NCI-H345 treated with DMSO at 0.1 percent for 48 hours (cell line): ENCODE results near the gene SARS2.

Experiments used
- DNase-seq: peaks from one replicate; lab custom pipeline; 2025; ENCODE audit not compliant: unreplicated experiment; lab: John Stamatoyannopoulos, UW

Gene SARS2

DNA sequence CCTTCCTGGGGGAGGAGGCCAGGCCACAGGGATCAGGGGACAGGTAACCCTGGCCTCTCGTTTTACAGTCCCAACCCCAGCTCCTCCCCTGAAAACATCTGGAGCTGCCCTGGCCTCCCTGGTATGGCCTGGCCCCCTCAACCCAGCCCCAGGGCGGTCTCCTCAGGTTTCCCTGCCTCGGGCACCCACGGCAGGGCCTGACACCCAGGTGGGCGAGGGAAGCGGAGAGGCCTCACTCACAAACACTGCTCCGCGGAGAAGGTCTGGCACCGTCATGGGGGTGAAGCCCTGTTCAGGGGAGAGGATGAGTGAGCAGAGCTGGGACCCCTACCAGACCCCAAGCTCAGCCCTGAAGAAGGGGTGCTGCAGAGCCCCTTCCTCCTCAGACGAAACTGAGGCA lies 12.0 kb downstream of the SARS2 start:
- DNase-seq = no peak

DNA sequence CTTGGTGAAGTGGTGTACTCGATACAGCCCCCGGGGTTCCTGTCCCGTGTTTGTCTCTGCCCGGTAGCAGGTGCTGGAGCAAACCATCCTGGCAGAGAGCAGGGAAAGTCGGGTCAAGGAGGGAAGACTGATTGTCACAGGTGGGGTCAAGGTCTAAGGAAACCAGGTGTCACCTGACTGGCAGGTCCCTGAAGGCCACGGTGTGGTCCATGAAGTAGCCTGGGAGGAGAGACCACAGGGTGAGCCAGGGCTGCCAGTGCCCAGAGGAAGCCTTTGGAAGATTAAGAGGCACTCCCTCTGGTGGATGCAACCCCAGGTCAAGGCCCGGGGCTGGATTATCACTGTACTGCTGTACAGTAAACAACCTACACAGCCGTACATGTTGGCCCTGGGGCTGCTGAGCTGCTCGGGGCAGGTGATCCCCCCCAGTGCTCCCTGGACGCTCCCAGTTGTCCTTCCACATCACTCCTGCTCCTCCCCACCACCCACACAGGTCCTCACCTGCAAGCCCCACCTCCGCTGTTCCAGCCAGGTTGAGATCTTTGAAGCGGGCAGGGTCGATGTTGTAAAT lies 12.6 kb downstream of the SARS2 start:
- DNase-seq = no peak

DNA sequence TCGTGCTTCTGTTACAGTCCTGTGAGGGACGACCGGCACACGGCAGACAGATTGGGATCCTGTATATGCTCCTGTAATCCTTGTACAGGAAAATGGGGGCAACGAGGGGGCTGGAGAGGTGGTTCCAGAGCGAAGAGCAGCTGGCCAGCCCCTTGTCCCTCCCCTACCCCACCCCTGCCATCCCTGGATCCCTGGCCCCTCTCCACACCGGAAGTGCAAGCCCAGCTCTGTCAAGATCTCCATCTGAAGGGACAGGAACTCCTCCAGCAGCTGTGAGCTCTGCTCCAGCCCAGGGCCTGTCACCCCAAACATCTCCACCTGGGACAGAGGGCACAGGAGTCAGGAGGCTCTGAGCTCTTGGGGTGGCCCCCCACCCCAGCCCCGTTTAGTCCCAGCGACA lies 13.0 kb downstream of the SARS2 start:
- DNase-seq = no peak

- no peak for DNase-seq
Measured at GRCh38 chr19:38915329-38916321, 14.9 kb downstream of the SARS2 start.

DNA sequence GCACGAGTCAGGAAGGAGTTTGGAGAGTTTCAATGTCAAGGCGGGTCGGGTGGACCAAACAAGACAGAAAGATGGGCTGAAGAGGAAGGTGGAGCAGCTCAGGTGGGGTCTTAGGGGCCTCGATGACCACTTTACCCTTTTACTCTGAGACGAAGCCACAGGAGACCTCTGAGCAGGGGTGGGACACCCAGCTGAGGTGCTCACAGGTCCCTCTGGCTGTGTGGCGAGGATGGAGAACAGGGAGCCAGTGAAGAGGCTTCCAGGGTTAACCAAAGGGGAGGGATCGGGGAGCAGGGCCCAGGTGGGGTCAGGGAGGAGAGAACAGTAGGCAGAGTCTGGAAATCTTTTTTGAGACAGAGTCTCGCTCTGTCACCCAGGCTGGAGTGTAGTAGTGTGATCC lies 16.6 kb downstream of the SARS2 start:
- no peak for DNase-seq

DNA sequence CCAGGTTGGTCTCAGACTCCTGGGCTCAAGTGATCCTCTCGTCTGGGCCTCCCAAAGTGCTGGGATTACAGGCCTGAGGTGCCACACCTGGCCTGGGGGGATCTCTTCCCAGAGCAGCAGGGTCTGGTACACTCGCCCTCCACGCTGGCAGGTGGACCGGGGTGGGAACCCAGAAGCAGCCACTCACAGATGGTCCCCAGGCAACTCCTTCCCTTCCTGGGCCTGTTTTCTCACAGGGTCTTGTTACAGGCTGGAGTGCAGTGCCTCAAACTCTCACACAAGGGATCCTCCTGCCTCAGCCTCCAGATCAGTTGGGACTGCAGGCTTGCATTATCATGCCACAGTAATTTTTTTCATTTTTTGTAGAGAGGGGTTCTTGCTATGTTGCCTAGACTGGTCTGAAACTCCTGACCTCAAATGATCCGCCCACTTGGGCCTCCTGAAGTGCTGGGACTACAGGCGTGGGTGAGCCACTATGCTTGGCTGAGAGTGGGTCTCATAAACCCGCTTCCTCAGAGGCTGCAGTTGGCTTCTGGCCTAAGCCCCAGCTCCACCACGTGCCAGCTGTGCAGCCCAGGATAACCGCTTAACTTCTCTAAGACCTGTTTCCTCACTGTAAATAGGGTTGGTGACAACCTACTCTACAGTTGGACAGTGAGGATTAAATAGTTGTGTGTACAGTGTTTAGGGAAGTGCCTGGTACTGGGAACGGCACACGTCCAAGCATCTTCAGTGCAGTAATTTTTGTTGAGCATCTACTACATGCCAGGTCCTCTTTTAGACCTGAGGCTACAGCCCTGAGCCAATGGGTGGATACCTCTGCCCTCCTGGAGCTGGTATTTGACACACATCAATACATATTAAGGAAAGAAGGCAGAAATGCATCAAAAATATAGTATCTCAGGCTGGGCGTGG lies 17.7 kb downstream of the SARS2 start:
- no peak for DNase-seq

GRCh38 chr19:38911388-38912001 lies 19.1 kb downstream of the SARS2 start:
- no peak for DNase-seq

GRCh38 chr19:38910488-38910887 lies 20.1 kb downstream of the SARS2 start:
- DNase-seq = no peak

DNA sequence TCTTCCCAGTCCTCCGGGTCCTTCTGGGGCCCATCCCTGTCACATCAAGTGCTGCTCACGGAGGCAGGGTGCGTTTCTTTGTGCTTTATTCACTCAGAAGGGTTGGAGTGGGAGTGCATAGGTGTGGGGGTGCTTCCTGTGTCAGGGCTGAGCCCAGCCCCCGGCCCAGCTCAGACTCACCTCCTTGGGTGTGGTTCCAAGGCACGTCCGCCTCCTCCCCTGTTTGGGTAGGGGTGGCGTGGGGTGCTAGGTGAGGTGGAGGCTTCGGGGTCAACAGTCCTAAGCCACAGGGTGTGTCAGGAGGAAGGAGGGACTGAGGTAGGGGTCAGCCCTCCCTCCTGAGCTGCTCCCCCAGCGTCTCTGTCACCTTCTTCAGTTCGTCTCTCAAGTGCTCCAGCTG lies 21.7 kb downstream of the SARS2 start:
- no peak for DNase-seq

GRCh38 chr19:38907670-38908069 lies 22.9 kb downstream of the SARS2 start:
- no peak for DNase-seq

DNA sequence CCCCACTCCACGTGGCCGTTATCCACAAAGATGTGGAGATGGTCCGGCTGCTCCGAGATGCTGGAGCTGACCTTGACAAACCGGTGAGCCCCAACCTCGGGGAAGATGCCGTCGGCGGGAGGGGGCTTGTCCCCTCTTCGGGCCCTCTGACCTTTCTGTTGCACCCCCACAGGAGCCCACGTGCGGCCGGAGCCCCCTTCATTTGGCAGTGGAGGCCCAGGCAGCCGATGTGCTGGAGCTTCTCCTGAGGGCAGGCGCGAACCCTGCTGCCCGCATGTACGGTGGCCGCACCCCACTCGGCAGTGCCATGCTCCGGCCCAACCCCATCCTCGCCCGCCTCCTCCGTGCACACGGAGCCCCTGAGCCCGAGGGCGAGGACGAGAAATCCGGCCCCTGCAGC lies 23.3 kb downstream of the SARS2 start:
- no peak for DNase-seq

- DNase-seq = no peak
Measured at GRCh38 chr19:38905620-38906019, 24.9 kb downstream of the SARS2 start.

GRCh38 chr19:38904581-38905539 lies 25.7 kb downstream of the SARS2 start:
- DNase-seq = no peak

DNA sequence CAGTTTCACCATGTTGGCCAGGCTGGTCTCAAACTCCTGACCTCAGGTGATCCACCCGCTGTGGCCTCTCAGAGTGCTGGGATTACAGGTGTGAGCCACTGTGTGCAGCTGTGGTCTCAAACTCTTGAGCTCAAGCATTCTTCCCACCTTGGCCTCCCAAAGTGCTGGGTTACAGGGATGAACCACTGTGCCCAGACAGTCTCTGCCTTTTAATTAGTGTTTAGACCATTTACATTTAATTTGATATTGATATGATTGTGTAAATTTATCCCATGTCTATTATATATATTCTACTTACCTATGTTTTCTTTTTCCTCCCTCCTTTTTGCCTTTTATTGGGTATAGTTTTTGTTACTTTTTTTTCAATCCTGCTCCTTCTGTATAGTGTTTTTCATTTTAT lies 28.9 kb downstream of the SARS2 start:
- no peak for DNase-seq

DNA sequence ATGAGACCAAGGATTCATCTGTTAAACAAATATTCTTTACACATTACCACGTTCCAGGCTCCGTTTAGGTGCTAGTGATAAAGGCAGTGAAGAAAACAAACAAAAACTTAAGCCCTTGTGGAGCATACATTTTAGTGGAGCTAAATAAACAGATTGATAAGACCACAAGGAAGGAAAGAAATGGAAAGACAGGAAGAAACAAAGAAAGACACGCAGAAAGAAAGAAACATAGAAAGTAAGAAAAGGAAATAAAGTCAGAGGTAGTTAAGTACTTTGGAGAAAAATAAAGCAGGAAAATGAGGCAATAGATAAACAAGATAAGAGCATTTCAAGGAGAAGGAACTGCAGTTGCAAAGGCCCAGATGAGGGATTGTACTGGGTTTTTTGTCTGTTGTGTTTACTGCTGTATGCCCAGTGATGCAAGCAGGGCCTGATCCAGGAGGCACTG lies 29.8 kb downstream of the SARS2 start:
- DNase-seq = no peak

DNA sequence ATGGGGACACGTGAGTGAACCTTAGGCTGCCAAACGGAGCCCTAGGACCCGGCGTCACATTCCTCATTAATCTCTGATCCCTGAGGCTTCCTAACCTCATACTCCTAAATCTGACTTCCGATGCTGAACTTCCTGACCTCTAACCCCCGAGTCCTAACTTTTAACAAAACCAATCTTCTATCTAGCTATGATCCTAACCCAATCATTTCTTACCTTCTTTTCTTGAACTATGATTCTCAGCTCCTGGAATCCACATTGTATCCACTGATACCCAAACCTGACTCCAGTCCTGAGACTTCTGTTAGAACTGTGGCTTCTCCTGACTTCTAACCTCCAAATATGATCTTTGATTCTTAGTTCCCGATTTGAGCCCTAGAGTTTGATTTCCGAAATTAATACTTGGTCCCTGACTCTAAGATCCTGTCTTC lies 30.3 kb downstream of the SARS2 start:
- DNase-seq = peak; percentile 95

DNA sequence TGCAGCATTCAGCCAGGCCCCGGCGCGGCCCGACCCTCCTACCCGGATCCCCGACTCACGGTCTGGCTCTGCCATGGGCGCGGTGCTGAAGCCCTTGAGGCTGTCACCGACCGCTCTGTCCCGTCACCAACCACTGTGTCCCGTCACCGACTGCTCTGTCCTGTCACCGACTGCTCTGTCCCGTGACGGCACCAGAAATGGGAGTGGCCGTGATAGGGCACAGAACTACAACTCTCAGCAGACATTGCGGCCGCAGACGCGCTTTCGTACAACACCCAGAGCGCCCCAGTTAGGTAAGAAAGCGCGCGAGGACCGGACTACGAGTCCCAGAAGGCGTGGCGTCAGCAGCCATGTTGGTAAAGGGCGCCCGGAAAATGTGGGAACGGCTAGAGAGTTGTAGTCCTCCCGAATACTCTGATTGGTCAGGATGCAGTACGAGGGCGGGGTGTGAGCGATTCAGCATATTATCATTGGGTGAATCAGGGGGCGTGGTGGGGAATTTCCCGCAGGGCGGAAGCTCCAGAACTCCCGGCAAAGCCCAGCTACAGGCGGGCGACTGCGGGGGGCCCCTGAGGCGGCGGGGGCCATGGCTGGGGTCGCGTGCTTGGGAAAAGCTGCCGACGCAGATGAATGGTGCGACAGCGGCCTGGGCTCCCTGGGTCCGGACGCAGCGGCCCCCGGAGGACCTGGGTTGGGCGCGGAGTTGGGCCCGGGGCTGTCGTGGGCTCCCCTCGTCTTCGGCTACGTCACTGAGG lies 30.9 kb downstream of the SARS2 start, which contains the start of the genes NFKBIB and SIRT2:
TSS of gene NFKBIB (plus strand) at position 523 of the 755 bp plus-strand sequence. CDS start at position 587, 64 bp downstream.
TSS of gene SIRT2 (minus strand) at position 172 of the 755 bp plus-strand sequence. CDS start at position 75, 97 bp downstream.
- DNase-seq = peak; percentile 100

DNA sequence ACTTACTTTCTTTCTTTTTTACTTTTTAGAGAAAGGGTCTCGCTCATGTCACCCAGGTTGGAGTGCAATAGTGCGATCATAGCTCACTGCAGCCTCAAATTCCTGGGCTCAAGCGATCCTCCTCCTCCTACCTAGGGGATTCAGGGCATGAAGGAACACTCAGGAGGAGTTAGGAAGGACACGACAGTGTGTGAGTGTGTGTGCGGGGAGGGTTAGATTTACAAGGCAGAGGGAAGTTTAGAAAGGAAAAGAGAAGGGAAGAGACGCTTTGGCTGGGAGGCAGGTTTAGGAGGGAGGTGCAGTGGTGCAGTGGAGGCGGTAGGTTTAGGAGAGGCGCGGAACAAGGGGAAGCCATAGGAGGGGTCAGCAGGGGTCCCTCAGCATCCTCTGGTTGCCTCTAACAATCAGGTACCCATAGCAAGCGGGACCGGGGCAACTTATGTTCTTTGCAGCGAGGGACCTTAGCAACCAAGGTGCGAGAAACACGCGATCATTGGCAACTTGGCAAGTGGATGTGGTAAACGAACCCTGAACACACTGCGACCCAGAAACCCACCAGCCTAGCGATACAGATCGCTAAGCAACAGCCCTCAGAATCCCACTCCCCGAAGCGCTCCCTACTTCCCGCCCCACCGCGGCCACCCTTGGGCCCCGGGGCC lies 31.6 kb downstream of the SARS2 start:
- DNase-seq = no peak
